Adrenal gland (tissue), 12 donors: ENCODE measurements around the gene NBPF12. TPM values are rescaled to one million over a fixed set of nuclear protein-coding genes. Genes with fewer than 3 reads are reported as not detected.
"Not testable (repeated sequence)": the region's sequence is repeated elsewhere in the genome, so short reads cannot be mapped to it uniquely, and the experiment has no call there.

Experiments
- DNase-seq, 7 donors: peaks; one replicate each; pipeline ENCODE4 v3.0.0-alpha.2; 2019 to 2020
- H3K27ac ChIP-seq, 5 donors: fragments of 200-600 bp; sonication (generic) in 4 of 5; 1 replicate in 3 of 5; 2 replicates in 2 of 5; pipeline versions ENCODE4 v1.5.1 to v1.8.0; 2016 to 2020; ENCODE audit warnings: mild to moderate bottlenecking in 1 of 5
- H3K27me3 ChIP-seq: fragments of 200-600 bp; 2 replicates; pipeline ENCODE4 v1.8.0; 2021
- H3K36me3 ChIP-seq, 2 donors: fragments of 200-600 bp; replicated peaks in 1 of 2; 1 replicate in 1 of 2; 2 replicates in 1 of 2; pipeline versions ENCODE4 v1.5.1 to v1.8.0; 2018 to 2022
- H3K4me1 ChIP-seq, 2 donors: fragments of 200-600 bp; replicated peaks in 1 of 2; 1 replicate in 1 of 2; 2 replicates in 1 of 2; pipeline versions ENCODE4 v1.5.1 to v1.8.0; 2018 to 2021
- H3K4me3 ChIP-seq, 4 donors: fragments of 200-600 bp; sonication (generic) in 3 of 4; one replicate each; pipeline ENCODE4 v1.5.1; 2016 to 2018
- H3K9me3 ChIP-seq, 3 donors: fragments of 200-600 bp; sonication (generic) in 1 of 3; replicated peaks in 1 of 3; 1 replicate in 2 of 3; 2 replicates in 1 of 3; pipeline versions ENCODE4 v1.5.1 to v1.8.0; 2016 to 2021
- WGBS, 4 donors: extraction: QIAGEN DNeasy Blood & Tissue Kit in 2 of 4; methylation state at CpG; one replicate each; pipeline versions ENCODE4 v1.1.5 to v1.1.7; 2013 to 2017; 5-methylcytosine and 5-hydroxymethylcytosine counted together
- intact Hi-C, 2 donors: fragments of 100-400 bp; cut with DNase I; formaldehyde crosslinking; loops; one replicate each; pipeline versions ENCODE4 v1.14.1 to v1.15.0; 2022 to 2023
- polyA plus RNA-seq, 3 donors: library from polyadenylated mRNA; stranded (reverse); fragments of 200-250 nt in 2 of 3; fragments of 350-450 nt in 1 of 3; fragmentation: Illumina TruSeq in 1 of 3; extraction: RNeasy Lipid Tissue Mini Kit (QIAGEN cat#74804) in 1 of 3; gene quantifications; one replicate each; pipeline ENCODE4 v1.2.3, GENCODE V29; 2013 to 2014
- total RNA-seq, 9 donors: library from RNA; depleted of rRNA in 4 of 9; stranded (reverse); fragments of >200 nt in 4 of 9; fragments of 120-200 nt in 1 of 9; fragmentation: NEBNext Ultra II Directional in 1 of 9; extraction: Animal tissue kit (Norgen Biotek cat#: 25700) in 1 of 9; gene quantifications; one replicate each; pipeline versions ENCODE4 v1.1.0 to v1.2.4, GENCODE V29; 2013 to 2023
- donor health status: healthy with polysubstance abuse.
- donor health status: Bipolar disorder and iron deficiency.
- donor health status: DM: yes; HTN: yes; CAD: no.
- donor health status: DM: no; HTN: no; CAD: no.
- donor health status: DM: no; HTN: no; CAD: no.
- donor health status: DM: yes; HTN: yes; CAD: no.

NBPF12 gene
- total and polyA plus RNA-seq, 12 donors = 5.5 to 13.7 (median 9.4) TPM

DNA sequence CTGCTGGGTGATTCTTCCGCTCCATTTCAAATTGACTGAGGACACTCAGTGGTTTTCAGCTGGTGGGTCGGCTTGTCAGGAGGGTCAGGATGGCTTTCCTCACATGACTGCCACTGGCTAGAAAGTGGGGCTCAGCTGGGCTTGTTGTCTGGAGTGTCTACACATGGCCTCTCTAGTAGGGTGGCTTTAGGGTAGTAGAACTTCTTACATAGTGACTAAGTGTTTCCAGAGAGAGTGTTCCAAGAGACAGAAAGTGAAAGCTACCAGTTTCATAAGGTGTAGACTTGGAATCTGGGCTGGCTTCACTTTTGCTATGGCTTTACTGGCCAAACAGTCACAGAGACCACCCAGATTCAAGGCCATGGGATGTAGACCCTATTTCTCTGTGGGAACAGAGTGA lies 11.7 kb upstream of the NBPF12 start:
- H3K4me3 ChIP-seq, H3K4me1 ChIP-seq, H3K36me3 ChIP-seq, DNase-seq, H3K27me3 ChIP-seq, H3K9me3 ChIP-seq, H3K27ac ChIP-seq, intact Hi-C loops: not testable (repeated sequence)
- 75 to 93% (median 80%) methylated on average over 1 to 2 of the region's 2 CpGs; no CpG with 5 or more reads in 1 of the 4 donors for WGBS, 4 donors

DNA sequence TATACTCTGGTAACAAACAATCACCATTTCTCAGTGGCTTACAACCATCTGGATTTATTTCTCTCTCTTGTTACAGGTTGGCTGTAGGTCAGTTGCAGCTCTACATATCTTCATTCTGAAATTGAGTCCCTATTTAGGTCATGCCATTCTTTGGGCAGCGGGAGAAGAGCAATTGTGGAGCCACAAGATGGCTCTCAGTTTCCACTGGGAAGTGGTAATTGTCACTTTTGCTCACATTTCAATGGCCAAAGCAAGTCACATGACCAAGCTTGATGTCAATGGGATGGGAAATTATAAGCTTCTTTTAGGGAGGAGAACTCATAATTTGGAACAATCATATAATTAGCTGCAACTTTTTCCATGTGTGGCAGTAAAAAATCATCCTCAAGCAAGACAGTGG lies 7.9 kb upstream of the NBPF12 start:
- H3K27me3 ChIP-seq, H3K4me1 ChIP-seq, DNase-seq, H3K27ac ChIP-seq, H3K9me3 ChIP-seq, H3K4me3 ChIP-seq, H3K36me3 ChIP-seq, intact Hi-C loops: not testable (repeated sequence)
- WGBS, 4 donors = 97 to 100% (median 100%) methylated on average over 1 of the region's 1 CpG; no CpG with 5 or more reads in 1 of the 4 donors

DNA sequence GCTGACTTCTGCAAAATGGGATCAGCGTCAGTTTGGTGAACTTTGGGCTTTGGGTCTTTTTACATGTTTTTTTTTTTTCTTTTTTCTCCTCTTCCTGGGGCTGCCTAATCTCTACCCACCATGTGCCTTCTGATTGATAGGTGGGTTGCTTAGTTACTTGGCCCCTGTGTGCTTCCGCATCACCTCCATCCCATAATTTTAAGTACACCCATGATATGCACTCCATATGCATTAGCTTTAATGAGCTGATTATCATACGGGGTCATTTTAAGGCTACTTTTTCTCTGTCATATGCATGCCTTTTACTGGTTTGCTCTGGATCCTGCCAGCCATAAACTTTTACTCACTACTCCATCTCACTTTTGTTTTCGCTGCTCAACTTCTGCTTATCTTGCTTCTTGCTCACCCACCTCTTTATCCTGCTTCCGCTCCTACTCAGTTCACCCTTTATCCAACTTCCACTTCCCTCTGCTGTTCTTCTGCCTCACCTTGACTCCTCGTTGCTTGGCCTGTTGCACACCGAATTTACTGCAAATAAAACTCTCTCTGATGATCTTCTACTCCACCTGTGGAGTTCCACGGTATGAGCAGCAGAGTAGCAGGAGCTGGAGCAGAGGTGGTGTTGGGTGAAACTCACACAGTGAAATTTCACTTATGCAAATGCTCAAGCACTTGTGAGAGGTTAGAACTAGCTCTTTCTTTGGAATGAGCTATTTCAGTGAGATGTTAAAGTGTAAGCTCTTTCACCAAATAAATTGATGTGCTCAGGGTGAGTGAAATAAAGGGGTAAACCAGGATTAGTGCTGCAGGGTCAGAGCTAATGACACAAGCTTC lies 3.5 kb upstream of the NBPF12 start:
- H3K27ac ChIP-seq, H3K4me3 ChIP-seq, H3K27me3 ChIP-seq, H3K9me3 ChIP-seq, DNase-seq, H3K36me3 ChIP-seq, intact Hi-C loops, H3K4me1 ChIP-seq: not testable (repeated sequence)
- WGBS, 4 donors = 44 to 52% (median 48%) methylated on average over 4 to 7 of the region's 8 CpGs

DNA sequence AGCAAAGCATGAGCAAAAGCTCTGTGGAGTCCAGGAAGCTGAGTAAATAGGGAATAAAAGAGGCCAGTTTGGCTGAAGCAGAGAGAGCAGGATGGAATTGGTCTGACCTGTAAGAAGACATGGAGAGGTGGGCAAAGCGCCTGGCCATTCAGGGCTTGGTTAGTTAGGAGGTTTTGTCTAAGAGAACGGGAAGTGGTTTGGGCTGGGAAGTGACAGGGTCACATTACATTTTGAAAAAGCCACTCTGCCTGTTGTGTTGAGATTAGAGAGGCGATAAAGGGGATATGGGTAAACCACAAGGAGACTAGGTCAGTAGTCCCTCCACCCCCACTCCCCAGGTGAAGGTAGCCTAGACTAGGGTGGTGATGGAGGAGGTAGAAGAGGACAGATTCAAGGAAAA lies 662 bp upstream of the NBPF12 start:
- H3K4me1 ChIP-seq, H3K36me3 ChIP-seq, DNase-seq, H3K9me3 ChIP-seq, intact Hi-C loops, H3K4me3 ChIP-seq, H3K27me3 ChIP-seq, H3K27ac ChIP-seq: not testable (repeated sequence)
- 67 to 84% (median 73%) methylated on average over 2 to 3 of the region's 3 CpGs; no CpG with 5 or more reads in 1 of the 4 donors for WGBS, 4 donors

DNA sequence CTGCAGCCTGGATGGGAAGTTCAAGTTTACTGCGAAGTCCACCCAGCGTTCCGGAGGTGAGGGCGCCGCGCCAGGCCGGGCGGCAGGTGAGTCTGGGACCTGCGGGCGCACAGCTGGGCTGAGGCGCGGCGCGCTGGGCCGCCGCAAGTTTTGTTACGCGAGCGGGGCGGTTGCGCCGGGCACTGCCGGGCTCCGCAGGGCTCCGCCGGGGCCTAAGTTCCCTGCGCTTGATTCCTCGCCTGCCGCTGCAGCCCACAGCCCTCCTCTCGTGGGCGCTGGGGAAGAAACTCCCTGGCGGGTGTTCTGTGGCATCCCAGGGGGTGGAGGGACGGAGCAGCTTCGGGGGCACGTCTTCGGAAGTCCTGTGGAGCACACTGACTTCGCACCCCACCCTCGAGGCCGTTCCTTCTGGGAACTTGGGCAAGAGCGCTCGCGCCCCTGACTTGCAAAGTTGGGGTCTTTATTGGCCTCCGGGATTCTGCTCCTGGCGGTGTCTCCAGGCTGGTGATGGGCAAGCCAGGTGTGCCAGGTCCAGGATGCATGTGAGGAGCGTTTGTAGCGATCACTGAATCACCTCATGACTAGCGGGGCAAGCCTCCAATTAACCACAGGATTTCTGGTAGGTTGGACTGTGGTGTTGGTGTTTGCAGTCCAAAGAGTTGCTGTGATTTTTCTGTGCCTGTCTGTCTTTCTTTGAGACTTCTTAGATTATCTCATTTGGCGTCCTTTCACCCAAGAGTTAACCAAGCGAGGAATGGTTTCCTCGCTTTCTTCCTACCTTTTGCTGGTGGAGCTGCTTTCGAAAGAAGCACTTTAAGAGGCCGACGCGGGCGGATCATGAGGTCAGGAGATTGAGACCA lies 1.0 kb downstream of the NBPF12 start:
- H3K27me3 ChIP-seq, H3K4me1 ChIP-seq, H3K36me3 ChIP-seq, intact Hi-C loops, H3K9me3 ChIP-seq: not testable (repeated sequence)
- peak overlapping the region in 2 of 4 donors; percentile 57 to 80 for H3K4me3 ChIP-seq
- DNase-seq = peak in 6 of 7 donors; percentile 21 to 43 (median 33)
- 7 to 31% (median 13%) methylated on average over 10 to 54 of the region's 55 CpGs for WGBS, 4 donors
- H3K27ac ChIP-seq = peak overlapping the region in 3 of 5 donors; percentile 81 to 94 (median 89)

DNA sequence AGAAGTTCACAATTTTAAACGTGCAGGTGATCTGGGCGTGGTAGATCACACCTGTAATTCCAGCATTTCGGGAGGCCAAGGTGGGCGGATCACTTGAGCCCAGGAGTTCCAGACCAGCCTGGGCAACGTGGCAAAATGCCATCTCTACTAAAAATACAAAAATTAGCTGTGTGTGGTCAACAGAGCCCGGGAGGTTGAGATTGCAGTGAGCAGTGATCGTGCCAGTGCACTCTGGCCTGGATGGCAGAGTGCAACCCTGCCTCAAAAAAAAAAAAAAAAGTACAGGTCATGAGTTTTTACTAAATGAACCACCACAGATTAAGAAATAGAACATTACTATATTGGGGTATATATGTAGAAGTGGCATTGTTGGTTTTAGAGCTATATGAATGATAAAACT lies 2.2 kb downstream of the NBPF12 start:
- H3K4me3 ChIP-seq, H3K36me3 ChIP-seq, H3K27me3 ChIP-seq, intact Hi-C loops, DNase-seq, H3K9me3 ChIP-seq, H3K4me1 ChIP-seq, H3K27ac ChIP-seq: not testable (repeated sequence)
- 38 to 73% (median 61%) methylated on average over 2 to 4 of the region's 7 CpGs for WGBS, 4 donors

DNA sequence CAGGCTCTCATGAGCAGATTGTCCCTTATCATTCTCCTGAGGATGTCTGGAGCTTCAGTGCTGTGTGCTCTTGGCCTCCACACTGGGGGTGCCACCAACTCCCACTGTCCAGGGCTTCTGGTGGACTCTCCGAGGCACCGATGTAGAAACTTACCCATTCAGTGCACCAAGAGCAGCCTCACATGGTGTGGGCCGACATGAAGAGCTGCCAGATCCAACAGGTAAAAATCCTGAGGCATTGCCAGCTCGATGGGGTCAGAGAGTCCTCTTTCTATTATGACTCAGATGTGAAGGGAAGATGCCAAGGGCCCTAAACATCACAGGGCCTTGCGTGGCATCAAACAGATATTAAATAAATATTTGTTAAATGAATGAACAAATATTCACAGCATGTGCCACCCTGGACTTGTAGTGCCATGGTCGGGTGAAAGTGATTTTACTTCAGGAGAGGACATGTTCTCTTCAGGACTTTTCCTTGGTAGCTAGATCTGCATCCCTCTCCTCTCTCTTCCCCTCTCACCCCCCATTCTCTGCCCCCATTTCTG lies 5.3 kb downstream of the NBPF12 start:
- intact Hi-C loops, H3K4me3 ChIP-seq, DNase-seq, H3K36me3 ChIP-seq, H3K27ac ChIP-seq, H3K27me3 ChIP-seq, H3K4me1 ChIP-seq, H3K9me3 ChIP-seq: not testable (repeated sequence)
- WGBS, 4 donors = 82 to 95% (median 90%) methylated on average over 3 to 6 of the region's 6 CpGs

DNA sequence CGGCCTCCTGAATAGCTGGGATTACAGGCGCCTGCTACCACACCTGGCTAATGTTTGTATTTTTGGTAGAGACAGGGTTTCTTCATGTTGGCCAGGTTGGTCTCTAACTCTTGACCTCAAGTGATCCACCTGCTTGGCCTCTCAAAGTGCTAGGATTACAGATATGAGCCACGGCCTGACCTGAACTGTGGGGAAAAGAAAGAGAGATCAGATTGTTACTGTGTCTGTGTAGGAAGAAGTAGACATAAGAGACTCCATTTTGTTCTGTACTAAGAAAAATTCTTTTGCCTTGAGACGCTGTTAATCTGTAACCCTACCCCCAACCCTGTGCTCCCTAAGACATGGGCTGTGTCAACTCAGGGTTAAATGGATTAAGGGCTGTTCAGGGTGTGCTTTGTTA lies 10.0 kb downstream of the NBPF12 start:
- H3K4me1 ChIP-seq, H3K4me3 ChIP-seq, H3K9me3 ChIP-seq, intact Hi-C loops, H3K27me3 ChIP-seq, DNase-seq, H3K36me3 ChIP-seq, H3K27ac ChIP-seq: not testable (repeated sequence)
- WGBS, 4 donors = 95 to 100% (median 98%) methylated on average over 3 of the region's 4 CpGs

DNA sequence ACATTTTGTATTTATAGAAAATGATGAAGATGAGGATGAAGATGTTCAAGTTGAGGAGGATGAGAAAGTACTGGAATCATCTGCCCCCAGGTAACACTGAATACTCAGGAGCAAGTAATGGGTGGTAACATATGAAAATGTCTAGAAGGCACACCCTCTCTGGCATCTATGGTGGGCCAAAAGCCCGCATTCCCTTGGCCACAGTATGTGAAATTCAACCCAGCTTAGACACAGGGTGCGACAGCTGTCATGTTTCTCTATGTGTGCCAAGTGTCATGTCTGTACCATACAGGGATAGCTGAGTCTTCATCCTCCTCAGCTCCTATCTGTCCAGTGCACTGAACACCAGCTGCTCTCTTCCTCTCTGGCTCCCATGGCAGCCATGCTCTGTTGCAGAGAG lies 26.2 kb downstream of the NBPF12 start:
- intact Hi-C loops, DNase-seq, H3K27me3 ChIP-seq, H3K27ac ChIP-seq, H3K4me3 ChIP-seq, H3K9me3 ChIP-seq, H3K4me1 ChIP-seq, H3K36me3 ChIP-seq: not testable (repeated sequence)
- WGBS, 4 donors = 74 to 100% (median 87%) methylated on average over 2 of the region's 2 CpGs
